ENCODE data around the gene SPATA24. TPM values are rescaled to one million over a fixed set of nuclear protein-coding genes. Genes with fewer than 3 reads are reported as not detected.
"Not testable (repeated sequence)": the region's sequence is repeated elsewhere in the genome, so short reads cannot be mapped to it uniquely, and the experiment has no call there.

The SPATA24 gene
- total RNA-seq, 1 donor from 2014 or later = 3.7 TPM

DNA sequence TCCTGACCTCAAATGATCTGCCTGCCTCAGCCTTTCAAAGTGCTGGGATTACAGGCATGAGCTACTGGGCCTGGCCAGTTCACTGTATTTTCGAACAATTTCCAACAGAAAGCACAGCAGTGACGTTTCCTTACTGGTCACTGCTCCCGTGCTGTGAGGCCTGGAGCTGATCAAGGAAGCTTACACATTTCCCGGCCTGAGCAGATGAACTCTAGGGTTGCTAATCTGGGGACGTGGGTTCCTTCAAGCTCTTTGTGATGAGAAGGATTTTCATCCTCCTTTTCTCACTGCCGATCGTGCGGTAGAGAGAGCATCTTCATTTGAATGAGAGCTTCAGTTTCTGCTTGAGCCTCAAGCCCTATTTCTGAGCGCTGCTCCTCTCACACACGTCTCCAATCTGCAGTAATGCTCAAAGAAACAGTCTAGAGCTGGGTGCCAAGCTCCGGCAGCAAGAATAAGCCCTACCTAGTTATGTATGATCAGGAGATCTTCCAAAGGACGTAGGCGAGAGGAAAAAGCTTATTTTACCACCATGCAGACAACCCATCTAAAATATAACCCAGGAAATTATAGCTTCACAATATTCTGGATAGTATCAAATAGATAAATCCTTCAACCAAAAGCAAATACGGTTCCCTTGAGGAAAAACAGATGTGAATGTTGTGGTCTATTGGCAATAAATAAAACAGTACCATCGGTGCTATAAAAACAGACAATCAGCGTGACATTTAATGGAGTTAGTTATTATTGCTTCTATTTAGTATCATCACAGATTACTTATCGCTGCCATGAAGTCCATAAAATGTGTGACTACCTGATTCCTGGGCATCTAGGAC is 7.3 kb upstream of the SPATA24 start:
- DNase-seq (ENCODE audit: low spot score) = no peak
- Mint-ChIP-seq H3K27me3 (ENCODE audit: low read depth) (no peaks in the 10 kb centered on the region), H3K9me3 (ENCODE audit: low read depth) (no peaks in the 10 kb centered on the region), H3K36me3 (ENCODE audit: low read depth) (peaks cover 10% of the 10 kb centered on the region), H3K4me3 (ENCODE audit: unreplicated experiment) (no peak overlapping the region), H3K27ac (ENCODE audit: unreplicated experiment) (no peak overlapping the region), H3K4me1 (ENCODE audit: low read depth) (no peaks in the 10 kb centered on the region)
- TF ChIP-seq, protein P1, sequence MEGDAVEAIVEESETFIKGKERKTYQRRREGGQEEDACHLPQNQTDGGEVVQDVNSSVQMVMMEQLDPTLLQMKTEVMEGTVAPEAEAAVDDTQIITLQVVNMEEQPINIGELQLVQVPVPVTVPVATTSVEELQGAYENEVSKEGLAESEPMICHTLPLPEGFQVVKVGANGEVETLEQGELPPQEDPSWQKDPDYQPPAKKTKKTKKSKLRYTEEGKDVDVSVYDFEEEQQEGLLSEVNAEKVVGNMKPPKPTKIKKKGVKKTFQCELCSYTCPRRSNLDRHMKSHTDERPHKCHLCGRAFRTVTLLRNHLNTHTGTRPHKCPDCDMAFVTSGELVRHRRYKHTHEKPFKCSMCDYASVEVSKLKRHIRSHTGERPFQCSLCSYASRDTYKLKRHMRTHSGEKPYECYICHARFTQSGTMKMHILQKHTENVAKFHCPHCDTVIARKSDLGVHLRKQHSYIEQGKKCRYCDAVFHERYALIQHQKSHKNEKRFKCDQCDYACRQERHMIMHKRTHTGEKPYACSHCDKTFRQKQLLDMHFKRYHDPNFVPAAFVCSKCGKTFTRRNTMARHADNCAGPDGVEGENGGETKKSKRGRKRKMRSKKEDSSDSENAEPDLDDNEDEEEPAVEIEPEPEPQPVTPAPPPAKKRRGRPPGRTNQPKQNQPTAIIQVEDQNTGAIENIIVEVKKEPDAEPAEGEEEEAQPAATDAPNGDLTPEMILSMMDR (IDR thresholded peaks at IDR 0.05) = no peak

GRCh38 chr5:139410121-139410992 is 6.5 kb upstream of the SPATA24 start:
- TF ChIP-seq, protein P1 (IDR thresholded peaks at IDR 0.05) = no peak
- no peaks in the 10 kb centered on the region for H3K9me3 Mint-ChIP-seq (ENCODE audit: low read depth)
- no peak overlapping the region for H3K27ac Mint-ChIP-seq (ENCODE audit: unreplicated experiment)
- H3K4me1 Mint-ChIP-seq (ENCODE audit: low read depth) = no peaks in the 10 kb centered on the region
- H3K27me3 Mint-ChIP-seq (ENCODE audit: low read depth) = no peaks in the 10 kb centered on the region
- H3K36me3 Mint-ChIP-seq (ENCODE audit: low read depth) = peaks cover 10% of the 10 kb centered on the region
- H3K4me3 Mint-ChIP-seq (ENCODE audit: unreplicated experiment) = no peak overlapping the region
- DNase-seq (ENCODE audit: low spot score) = no peak

- H3K36me3 Mint-ChIP-seq (ENCODE audit: low read depth) = peaks cover 10% of the 10 kb centered on the region
- not testable (repeated sequence) for H3K9me3 Mint-ChIP-seq (ENCODE audit: low read depth); H3K4me1 Mint-ChIP-seq (ENCODE audit: low read depth); DNase-seq (ENCODE audit: low spot score); H3K4me3 Mint-ChIP-seq (ENCODE audit: unreplicated experiment); H3K27ac Mint-ChIP-seq (ENCODE audit: unreplicated experiment); H3K27me3 Mint-ChIP-seq (ENCODE audit: low read depth)
These were observed 5.2 kb upstream of the SPATA24 start for GRCh38 chr5:139409116-139409515.

GRCh38 chr5:139408191-139408590 is 4.3 kb upstream of the SPATA24 start:
- Mint-ChIP-seq H3K4me3 (ENCODE audit: unreplicated experiment) (no peak overlapping the region), H3K36me3 (ENCODE audit: low read depth) (peaks cover 3% of the 10 kb centered on the region), H3K27ac (ENCODE audit: unreplicated experiment) (no peak overlapping the region)

GRCh38 chr5:139407517-139407916 is 3.6 kb upstream of the SPATA24 start:
- TF ChIP-seq, protein P1 (IDR thresholded peaks at IDR 0.05) = no peak
- H3K4me3 Mint-ChIP-seq (ENCODE audit: unreplicated experiment) = no peak overlapping the region
- H3K36me3 Mint-ChIP-seq (ENCODE audit: low read depth) = no peaks in the 10 kb centered on the region
- peaks cover 23% of the 10 kb centered on the region for H3K4me1 Mint-ChIP-seq (ENCODE audit: low read depth)
- no peak for DNase-seq (ENCODE audit: low spot score)
- no peaks in the 10 kb centered on the region for H3K9me3 Mint-ChIP-seq (ENCODE audit: low read depth)
- H3K27me3 Mint-ChIP-seq (ENCODE audit: low read depth) = no peaks in the 10 kb centered on the region
- no peak overlapping the region for H3K27ac Mint-ChIP-seq (ENCODE audit: unreplicated experiment)

More at GRCh38 chr5:139408191-139408590, 4.3 kb upstream of the SPATA24 start:
- Mint-ChIP-seq H3K4me1 (ENCODE audit: low read depth) (peaks cover 17% of the 10 kb centered on the region), H3K9me3 (ENCODE audit: low read depth) (no peaks in the 10 kb centered on the region), H3K27me3 (ENCODE audit: low read depth) (no peaks in the 10 kb centered on the region)
- TF ChIP-seq, protein P1 (IDR thresholded peaks at IDR 0.05) = no peak
- DNase-seq (ENCODE audit: low spot score) = no peak

Measured in chondrocyte (in vitro differentiated cells).